GM19438 (cell line): ENCODE measurements around the gene CLNK.

Experiments used
- ATAC-seq: cut with Tn5 transposase; IDR thresholded peaks from one replicate; pipeline ENCODE4 v1.9.1; 2021; ENCODE audit warnings: low read depth; ENCODE audit not compliant: unreplicated experiment

The CLNK gene

DNA sequence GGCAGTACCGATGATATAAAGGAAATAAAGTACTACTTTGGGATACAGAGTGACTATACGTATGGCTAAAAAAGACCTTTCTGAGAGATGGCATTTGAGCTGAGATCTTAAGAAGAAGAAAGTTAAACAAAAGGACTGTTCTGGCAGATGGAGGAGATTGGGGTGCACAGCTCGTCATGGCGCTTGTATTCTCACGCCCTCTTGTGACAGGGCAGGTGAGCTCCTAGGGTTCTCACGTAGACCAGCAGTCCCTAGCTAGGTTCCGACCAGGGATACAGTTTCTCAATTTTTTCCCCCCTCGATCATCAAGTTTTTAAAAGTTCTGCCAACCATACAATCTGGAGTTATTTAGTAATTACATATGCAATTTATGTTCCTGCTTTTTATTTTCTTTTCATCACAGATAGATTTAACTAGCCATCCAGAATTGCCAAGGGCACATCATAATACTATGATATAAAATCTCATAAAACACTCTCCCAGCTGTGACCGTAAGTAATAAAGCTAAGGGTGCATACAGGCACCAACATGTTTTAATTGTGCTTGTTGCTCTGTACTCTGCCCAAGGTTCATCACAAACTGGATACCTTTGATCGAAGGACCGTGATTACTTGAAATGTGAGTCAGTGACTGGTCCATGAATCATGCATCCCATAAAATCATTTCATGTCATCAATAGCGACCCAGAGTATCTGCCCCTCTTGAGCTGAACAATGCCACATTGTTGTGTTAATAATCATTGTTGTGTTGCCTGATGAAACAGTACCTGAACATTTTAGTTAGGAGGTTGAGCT is 157.9 kb downstream of the CLNK start:
- ATAC-seq, result no peak

DNA sequence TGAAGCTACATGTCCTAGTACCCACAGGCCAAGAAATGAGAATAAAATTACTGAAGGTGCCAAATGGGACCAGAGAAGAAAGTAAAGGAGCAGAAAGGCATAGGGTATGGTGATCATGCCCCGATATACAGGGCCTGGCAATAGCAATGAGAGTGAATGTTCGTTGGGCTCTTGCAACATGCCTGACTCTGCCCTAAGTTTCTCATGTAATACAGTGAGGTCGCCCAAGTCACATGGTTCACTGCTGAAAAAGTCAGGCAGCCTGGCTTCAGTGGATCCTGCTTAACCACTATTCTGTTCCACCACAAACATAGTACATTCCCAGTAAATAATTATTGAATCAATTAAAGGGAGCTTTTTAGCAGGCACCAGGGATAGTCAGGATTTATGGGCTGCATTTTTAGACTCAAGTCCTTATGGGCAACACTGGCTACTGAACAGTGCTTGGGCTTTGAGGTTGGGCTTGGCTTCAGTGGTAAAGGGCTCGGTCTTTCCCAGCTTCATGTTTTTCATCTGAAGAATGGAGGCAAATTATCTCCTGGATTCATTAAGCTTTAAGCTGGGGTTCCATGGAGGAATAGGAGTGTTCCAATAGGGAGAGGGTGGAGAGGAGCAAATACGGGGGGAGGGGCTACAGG is 160.3 kb downstream of the CLNK start:
- no peak for ATAC-seq

DNA sequence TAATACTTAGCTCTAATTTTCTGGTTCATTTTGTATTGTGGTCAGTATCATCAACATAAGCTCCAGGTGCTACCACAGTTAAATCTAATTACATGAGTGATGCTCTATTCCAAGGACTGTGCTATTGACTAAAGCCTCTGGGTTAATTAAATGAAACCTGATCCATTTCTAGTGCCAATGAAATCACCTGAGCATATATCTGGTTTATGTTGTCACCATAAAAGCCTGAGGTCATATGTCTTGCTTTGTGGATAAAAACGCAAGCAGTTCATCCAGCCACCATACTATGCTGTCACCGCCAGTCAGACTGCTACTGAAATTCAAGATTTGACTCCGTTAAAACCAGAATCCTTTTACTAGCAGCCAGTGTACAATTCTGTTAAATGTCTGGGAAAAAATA is 163.1 kb downstream of the CLNK start:
- ATAC-seq, result no peak

DNA sequence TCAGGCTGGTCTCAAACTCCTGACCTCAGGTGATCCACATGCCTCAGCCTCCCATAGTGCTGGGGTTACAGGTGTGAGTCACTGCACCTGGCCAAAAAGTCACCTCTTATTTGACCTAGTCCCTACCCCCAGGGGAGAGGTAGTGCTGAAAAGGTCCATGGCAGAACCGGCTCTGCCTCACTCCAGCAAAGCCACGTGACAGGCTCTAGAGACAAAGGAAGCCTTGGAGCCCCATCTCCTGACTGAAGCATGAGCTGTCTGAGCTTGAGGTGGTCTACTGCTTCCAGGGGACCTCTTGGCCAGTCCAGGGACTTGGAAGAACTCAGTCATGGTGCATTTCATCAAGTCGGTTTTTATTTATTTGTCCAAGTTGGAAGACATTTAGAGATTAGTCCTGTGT is 174.8 kb downstream of the CLNK start:
- no peak for ATAC-seq

DNA sequence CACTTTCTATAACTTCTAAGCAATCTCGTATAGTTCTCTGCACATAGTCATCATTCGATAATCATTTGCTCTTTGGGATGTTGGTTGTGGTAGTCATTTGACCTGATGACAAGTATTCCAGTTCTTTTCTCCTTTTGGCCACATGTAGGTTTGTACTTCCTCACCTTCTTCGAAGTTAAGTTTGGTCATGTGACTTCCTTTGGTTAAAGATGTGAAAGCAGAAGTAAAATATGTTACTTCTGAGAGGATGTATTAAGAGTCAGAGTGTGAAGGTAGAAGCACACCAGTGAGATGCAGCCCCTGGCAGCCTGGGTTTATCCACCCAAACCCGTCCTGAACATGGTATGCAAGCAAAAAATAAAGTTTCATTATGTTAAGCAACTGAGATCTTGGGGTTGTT is 178.5 kb downstream of the CLNK start:
- ATAC-seq, result no peak

DNA sequence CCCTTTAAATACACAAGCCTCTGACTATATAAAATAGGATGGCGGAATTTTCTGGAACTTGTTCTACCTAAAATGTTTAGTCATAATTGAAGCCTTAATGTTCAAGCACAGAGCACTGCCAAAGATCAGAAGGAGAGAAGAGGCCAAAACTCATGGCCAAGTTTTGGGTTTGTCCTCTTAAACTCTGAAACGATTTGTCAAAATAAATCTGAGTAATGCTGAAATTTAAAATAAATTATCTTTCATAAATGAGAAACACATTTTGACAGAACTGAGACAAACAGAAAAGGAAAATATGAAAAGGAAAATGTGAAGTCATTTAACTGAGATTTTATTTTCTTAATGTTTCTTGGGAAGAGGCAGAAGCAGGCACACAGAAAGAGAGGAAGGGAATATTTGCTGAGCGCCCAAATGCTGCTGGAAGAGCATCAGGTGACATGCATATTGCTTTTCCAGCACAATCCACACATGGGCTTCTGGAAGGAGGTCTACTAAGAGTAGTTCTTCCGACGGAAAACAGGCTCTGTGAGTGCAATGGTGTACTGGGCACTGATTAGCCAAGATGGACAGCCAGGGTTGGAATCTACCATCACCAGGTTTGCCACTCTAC is 179.9 kb downstream of the CLNK start:
- ATAC-seq, result no peak

DNA sequence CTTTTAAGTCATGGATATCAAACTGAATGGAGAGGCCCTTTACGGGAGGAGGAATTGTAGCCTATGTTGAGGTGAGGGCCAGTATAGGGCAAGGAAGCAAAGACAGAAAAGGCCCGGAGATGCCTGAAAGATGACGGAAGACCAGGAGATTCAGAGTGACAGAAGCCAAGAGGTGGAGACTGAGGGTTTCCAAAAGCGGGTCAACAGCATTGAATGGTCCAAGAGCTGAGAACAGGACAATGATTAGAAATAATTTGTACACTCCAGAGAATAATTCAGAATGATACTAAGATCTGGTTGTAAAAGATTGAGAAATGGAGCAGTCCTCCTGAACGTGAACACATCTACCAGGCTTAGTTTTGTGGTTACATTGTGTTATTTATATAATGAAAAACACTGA is 181.9 kb downstream of the CLNK start:
- no peak for ATAC-seq

DNA sequence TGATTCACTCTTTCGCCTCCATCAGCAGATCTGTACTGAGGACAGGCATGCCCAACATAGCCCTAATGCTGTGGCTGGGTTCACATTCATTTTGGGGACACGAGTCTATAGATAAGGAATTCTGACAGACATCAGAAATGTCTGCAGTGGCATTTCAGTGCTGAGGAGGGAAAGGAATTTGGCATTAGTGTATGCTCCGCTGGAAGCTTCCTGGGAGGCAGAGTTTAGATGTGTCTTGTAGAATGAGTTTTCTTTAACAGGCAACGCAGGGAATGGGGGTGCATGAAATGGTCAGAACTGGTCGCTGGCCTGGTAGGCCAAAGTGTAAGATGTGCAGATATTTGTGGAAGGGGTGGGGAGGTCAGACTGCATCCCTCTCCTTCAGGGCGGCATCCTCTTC is 183.8 kb downstream of the CLNK start:
- ATAC-seq, result no peak

DNA sequence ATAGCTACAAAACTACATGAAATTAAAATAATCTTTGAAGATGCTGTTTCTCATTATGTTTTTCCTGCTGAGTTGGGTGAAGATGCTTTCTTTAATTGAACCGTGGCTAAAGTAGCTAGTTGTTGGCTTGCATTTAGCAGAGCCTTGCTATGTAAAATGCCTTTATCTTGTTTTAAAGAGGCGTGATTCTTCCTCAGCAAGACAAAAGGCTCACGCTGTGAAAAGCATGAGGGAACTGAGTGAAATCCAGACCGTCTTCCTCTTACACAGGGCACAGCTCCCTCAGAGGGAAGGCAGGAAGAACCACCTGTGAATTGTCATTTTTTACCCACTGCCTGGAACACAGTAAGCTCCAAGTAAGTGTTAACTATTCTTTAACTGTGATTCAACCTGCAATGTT is 188.4 kb downstream of the CLNK start:
- ATAC-seq, result no peak

DNA sequence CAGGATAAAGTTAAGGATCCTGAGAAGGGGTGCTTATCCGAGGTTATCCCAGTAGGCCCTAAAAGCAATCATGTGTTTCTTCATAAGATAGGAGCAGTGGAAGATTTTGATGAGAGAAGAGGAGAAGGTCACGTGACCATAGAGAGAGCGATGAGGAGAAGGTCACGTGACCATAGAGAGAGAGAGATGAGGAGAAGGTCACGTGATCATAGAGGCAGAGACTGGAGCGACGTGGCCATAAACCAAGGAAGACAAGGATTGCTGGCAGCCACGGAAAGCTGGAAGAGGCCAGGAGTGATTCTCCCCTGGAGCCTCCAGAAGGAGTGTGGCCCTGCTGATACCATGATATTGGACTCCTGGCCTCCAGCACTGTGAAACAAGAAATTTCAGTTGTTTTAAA is 188.9 kb downstream of the CLNK start:
- no peak for ATAC-seq

DNA sequence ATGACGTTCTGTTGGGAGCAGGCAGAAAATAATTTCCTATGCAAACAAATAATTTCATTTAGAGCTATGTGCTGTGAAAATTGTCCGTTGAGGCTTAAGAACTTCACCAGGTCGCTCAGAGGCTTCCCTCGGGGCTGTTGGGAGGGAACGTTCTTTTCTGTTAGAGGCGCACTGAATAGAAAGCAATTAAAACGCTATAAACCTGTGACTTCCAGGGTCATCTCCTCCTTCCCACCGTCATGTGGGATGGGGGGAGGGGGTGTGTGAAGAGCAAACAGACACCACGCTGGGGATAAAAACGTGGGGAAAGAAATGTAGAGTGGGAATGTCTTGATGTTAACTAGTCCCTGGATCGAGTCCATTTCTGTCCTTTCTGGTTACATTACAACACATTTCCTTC is 192.1 kb downstream of the CLNK start:
- no peak for ATAC-seq

DNA sequence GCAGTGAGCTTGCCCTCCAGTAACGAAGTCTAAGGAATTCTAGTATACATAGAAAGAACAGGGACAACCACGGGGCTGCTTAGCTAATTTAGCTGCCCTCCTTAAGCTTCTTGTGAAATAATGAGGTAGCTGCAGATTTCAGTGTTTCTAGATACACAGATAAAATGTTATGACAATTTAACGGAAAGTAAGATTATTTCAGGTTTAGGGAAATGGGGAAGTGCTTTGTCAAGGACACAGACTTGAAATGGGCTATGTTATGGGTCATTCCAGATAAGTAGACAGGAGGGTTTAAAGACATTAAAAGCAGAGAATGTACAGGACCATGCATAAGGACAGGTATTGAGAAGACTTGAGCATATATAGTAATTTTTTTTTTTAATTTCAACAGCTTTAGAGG is 193.2 kb downstream of the CLNK start:
- no peak for ATAC-seq

DNA sequence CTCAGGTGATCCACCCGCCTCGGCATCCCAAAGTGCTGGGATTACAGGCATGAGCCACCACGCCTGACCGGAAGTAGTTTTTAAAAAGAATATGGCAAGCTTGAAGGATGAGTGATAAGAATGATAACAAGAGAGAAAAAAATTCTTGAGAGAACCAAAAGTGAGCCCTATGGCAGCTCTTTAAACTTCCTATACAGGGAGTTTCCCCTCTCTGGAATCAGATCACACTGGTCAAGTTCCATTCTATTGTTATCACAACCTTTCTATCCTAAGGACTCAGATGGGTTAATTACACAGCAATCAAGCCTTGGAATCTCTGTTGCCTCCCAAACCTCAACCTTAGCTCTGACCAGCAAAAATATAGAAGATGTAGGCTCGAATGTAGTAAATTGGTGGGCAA is 193.6 kb downstream of the CLNK start:
- no peak for ATAC-seq

DNA sequence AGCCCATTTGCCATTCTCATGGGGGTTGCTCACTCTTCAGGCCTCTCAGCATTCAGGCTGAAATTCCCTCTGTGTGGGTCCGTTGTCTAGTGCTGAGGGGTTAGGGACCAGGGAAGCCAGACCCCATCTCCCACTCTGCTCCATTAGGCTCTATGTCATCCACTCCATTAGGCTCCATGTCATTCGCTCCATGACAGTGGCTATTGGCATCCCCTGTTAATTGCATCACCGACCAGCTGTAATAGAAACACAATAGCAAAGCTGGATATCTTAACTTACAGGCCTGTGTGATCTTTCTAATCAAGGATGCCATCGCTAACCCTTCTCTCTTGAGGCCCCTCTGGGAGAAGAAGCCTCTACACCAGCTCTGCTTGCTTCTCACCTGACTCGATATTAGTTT is 201.7 kb downstream of the CLNK start:
- ATAC-seq, result no peak

DNA sequence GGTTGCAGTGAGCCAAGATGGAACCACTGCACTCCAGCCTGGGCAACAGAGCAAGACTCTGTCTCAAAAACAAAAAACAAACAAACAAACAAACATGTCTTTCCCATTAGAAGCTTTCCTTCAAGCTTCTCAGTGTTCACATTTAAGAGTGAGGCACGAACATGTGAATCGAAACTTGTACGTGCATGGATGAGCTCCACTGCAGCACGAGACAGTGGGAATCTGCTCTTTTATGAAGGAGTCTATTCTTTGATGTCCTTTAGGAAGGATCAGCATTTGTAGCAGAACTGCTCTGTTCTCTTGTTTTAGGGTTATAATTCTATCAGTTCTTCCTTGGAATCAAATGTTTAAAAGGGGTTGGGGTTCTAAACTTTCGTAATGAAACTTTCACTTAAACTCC is 204.0 kb downstream of the CLNK start:
- ATAC-seq, result no peak

DNA sequence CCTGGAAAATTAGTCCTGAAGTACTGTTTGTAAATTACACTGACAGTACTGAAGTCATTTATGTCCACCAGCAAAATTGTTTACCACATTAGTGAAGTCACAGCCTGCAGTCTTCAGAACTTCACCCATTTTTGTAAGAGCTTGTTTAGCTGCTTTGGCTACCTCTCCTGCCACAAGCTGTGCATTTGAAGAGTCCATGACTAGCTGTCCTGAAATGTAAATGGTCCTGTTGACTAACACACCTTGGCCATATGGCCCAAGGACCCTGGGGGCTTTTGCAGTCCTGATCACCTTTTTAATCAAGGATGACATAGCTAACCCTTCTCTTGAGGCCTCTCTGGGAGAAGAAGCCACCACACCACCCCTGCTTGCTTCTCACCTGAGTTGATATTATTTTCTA is 205.9 kb downstream of the CLNK start:
- ATAC-seq, result no peak

DNA sequence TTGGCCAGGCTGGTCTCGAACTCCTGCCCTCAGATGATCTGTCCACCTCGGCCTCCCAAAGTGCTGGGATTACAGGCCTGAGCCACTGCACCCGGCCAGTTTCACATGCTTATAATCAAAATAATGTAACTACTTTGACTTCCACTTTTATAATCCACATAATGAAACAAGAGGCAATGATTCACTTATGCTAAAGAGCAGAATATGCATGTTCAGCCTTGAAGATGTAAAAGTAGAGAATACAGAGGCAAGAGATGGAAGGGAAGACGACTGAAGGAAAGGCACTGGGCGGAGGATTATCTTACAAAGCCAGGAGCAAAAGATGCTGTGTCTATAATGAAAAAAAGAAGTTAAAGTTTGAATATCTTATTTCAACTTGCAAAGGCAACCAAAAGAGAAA is 214.1 kb downstream of the CLNK start:
- no peak for ATAC-seq

DNA sequence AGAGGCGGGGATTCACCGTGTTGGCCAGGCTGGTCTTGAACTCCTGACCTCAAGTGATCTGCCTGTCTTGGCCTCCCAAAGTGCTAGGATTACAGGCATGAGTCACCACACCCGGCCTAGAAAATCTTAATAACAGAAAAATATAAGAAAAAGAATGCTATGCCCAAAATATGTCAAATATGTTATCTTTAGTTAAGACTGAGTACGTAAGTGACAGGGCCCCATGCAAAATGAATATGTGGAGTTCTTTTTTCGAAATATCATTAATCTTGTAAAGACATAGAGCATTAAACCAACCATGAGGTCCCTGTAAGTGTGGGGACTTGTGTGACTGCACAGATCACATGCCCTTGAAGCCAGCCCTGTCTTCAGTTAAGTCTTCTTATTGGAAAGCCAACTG is 218.4 kb downstream of the CLNK start:
- ATAC-seq, result no peak

DNA sequence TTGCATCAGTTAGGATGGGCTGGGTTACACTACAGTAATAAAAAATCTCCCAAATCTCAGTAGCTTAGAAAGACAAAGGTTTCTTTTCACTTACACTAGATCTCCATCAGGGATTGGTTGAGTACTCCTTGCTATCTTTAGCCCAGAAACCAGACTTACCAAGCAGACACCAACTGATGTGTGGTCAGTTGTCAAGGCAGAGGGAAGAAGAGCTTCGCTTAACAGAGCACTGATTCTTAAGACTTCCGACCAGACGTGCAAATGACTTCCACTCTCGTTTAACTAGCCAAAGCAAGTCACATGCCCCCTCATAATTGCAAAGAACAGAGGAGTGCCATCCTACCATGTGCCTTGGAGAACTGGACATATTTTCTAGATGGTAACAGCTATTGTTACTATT is 221.7 kb downstream of the CLNK start:
- no peak for ATAC-seq

DNA sequence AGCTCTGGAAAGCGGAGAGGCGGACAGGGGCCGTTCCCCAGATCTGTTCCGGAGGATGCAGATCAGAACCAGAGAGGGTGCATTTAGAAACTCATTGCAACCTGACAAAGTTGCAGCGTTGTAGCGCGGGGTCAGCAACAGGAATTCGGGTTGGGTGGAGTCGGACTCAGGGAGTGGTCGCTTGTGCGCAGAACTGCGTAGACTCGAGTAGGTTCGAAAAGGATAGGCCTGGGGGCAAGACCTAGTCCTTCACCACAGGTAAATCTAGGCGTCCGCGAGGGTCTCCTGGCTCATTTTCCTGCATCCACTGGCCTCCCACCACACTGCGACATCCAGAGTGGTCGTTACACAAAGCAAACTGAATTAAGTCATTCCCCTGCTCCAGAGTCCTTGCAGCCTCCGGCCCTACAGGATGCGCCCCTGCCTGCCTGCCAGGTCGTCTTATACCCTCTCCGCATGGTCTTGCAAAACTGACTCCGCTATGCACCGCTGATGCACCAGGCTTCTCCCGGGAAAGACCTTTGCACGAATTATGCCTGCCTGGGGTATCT is 222.6 kb downstream of the CLNK start:
- ATAC-seq, result no peak

DNA sequence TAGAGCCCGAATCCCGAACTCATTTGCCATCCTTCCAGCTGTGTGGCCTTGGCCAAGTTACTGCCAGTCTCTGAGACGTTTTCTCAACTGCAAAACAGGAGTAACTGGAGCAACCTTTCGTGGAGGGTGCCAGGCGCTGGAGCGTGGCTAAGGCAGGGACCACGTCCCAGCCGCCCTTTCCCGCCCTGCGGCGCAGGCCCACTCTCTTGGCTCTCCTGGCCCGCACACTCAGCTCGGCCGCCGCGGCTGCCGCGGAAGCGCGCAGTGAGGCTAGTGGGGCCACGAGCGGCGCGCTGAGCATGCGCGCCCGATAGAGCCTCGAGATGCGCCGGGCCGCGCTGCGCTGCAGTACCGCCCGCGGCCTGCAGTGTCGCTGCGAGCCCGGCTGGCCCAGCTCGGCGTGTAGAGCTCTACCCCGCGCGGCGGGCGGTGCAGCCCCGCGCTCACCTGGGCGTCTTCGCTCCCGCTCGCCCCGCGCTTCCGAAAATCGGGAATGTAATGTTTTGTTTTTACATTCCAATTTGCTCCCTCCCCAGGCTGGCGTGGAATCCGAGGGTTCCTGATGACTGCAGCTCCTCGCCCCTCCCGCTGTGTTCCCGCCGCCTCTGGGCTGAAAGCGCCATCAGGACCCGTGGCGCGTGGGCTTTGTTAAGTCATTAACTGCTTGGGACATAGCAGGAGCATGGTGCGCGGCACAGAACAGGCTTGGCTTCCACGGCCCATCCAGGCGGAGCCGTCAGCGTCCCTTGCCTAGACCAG is 223.3 kb downstream of the CLNK start:
- ATAC-seq, result peak; percentile 72
